OCI-LY1 (cell line): ENCODE measurements around the gene SERINC2.

ENCODE experiments used
- H2AFZ ChIP-seq: fragments of 200-600 bp; sonication (generic), shearing (Covaris generic); 2 replicates; pipeline ENCODE4 v1.6.0; 2014; ENCODE audit warnings: antibody characterized with exemption, mild to moderate bottlenecking, low read length
- H3F3A ChIP-seq: fragments of 200-600 bp; sonication (generic), shearing (Covaris generic); 2 replicates; pipeline ENCODE4 v1.6.0; 2014; ENCODE audit warnings: mild to moderate bottlenecking, antibody characterized with exemption, low read length, moderate library complexity; ENCODE audit not compliant: insufficient read depth
- H3K27ac ChIP-seq: fragments of 200-600 bp; sonication (generic); 2 replicates; pipeline ENCODE4 v1.5.1; 2014; ENCODE audit warnings: low read length, mixed run types, mild to moderate bottlenecking, low read depth; ENCODE audit not compliant: poor library complexity, severe bottlenecking
- H3K27me3 ChIP-seq: fragments of 200-600 bp; sonication (generic); 2 replicates; pipeline ENCODE4 v1.6.0; 2014; ENCODE audit warnings: antibody characterized with exemption, mild to moderate bottlenecking, low read length, moderate library complexity; ENCODE audit not compliant: insufficient read depth
- H3K36me3 ChIP-seq: fragments of 200-600 bp; sonication (generic); 2 replicates; pipeline ENCODE4 v1.6.1; 2014; ENCODE audit warnings: mild to moderate bottlenecking, antibody characterized with exemption, low read length, moderate library complexity, mixed read lengths; ENCODE audit not compliant: insufficient read depth
- H3K4me1 ChIP-seq: fragments of 200-600 bp; sonication (generic); 2 replicates; pipeline ENCODE4 v1.5.1; 2014; ENCODE audit warnings: mild to moderate bottlenecking, low read length, moderate library complexity; ENCODE audit not compliant: insufficient read depth, severe bottlenecking
- H3K4me2 ChIP-seq: fragments of 200-600 bp; sonication (generic), shearing (Covaris generic); 2 replicates; pipeline ENCODE4 v1.6.1; 2014; ENCODE audit warnings: low read length
- H3K4me3 ChIP-seq: fragments of 200-600 bp; sonication (generic); 2 replicates; pipeline ENCODE4 v1.5.1; 2014; ENCODE audit warnings: low read length, low read depth, mild to moderate bottlenecking, mixed read lengths; ENCODE audit not compliant: poor library complexity, severe bottlenecking
- H3K79me2 ChIP-seq: fragments of 200-600 bp; shearing (Covaris generic); 2 replicates; pipeline ENCODE4 v1.6.1; 2016; ENCODE audit warnings: mixed run types, low read length, mixed read lengths; ENCODE audit not compliant: insufficient read depth
- H3K9ac ChIP-seq: fragments of 200-600 bp; sonication (generic), shearing (Covaris generic); 2 replicates; pipeline ENCODE4 v1.6.1; 2014; ENCODE audit warnings: mild to moderate bottlenecking, low read length, mixed read lengths
- H3K9me2 ChIP-seq: fragments of 200-600 bp; sonication (generic), shearing (Covaris generic); 2 replicates; pipeline ENCODE4 v1.6.1; 2014; ENCODE audit warnings: low read depth, mild to moderate bottlenecking, low read length, mixed read lengths
- H3K9me3 ChIP-seq: fragments of 200-600 bp; shearing (Covaris generic); 2 replicates; pipeline ENCODE4 v1.6.1; 2014; ENCODE audit warnings: low read length, mixed read lengths
- H4K20me1 ChIP-seq: fragments of 200-600 bp; sonication (generic), shearing (Covaris generic); 2 replicates; pipeline ENCODE4 v1.6.0; 2016; ENCODE audit warnings: mild to moderate bottlenecking, low read length; ENCODE audit not compliant: insufficient read depth
- CTCF ChIP-seq: fragments of 200-600 bp; sonication (generic), shearing (Covaris generic); IDR thresholded peaks from 2 replicates; pipeline ENCODE4 v1.5.1; 2017; ENCODE audit warnings: mild to moderate bottlenecking, antibody characterized with exemption, low read length, moderate library complexity, mixed read lengths
- EZH2 ChIP-seq: fragments of 200-600 bp; sonication (generic), shearing (Covaris generic); IDR thresholded peaks from 2 replicates; pipeline ENCODE4 v1.8.0; 2017; ENCODE audit warnings: borderline replicate concordance, mixed run types, mild to moderate bottlenecking, antibody characterized with exemption, low read length, moderate library complexity, mixed read lengths

SERINC2 gene

GRCh38 chr1:31408788-31409318 lies 4.2 kb upstream of the SERINC2 start:
- Histone ChIP-seq H3K79me2 (no peaks in the 10 kb centered on the region), H3K4me2 (no peak overlapping the region), H3K4me3 (no peak overlapping the region), H3K27me3 (0 out of 2 replicates have a peak, but pooled peaks cover 5% of the 10 kb centered on the region), H3K27ac (no peak overlapping the region), H3K9ac (no peak overlapping the region), H3K9me3 (no peaks in the 10 kb centered on the region), H3K36me3 (no peaks in the 10 kb centered on the region), H3F3A (no peaks in the 10 kb centered on the region), H3K9me2 (no peaks in the 10 kb centered on the region), H3K4me1 (peaks cover 7% of the 10 kb centered on the region), H2AFZ (no peak overlapping the region), H4K20me1 (no peaks in the 10 kb centered on the region)
- TF ChIP-seq EZH2 (no peak), CTCF (no peak)

GRCh38 chr1:31409946-31410858 lies 2.8 kb upstream of the SERINC2 start:
- H3K36me3 ChIP-seq, result no peaks in the 10 kb centered on the region
- H3F3A ChIP-seq, result no peaks in the 10 kb centered on the region
- peaks cover 8% of the 10 kb centered on the region for H3K4me1 ChIP-seq
- no peak overlapping the region for H3K4me3 ChIP-seq
- no peaks in the 10 kb centered on the region for H4K20me1 ChIP-seq
- peaks cover 5% of the 10 kb centered on the region; the same call in 1 of the 2 replicates for H3K27me3 ChIP-seq
- no peak overlapping the region for H3K4me2 ChIP-seq
- no peaks in the 10 kb centered on the region for H3K9me2 ChIP-seq
- TF ChIP-seq EZH2 (no peak), CTCF (no peak)
- no peak overlapping the region for H3K9ac ChIP-seq
- no peak overlapping the region for H3K27ac ChIP-seq
- no peaks in the 10 kb centered on the region for H3K9me3 ChIP-seq
- no peak overlapping the region for H2AFZ ChIP-seq
- H3K79me2 ChIP-seq, result no peaks in the 10 kb centered on the region

GRCh38 chr1:31410871-31411270 lies 2.1 kb upstream of the SERINC2 start:
- no peaks in the 10 kb centered on the region for H3F3A ChIP-seq
- no peak overlapping the region for H3K27ac ChIP-seq
- no peak for TF ChIP-seq CTCF
- TF ChIP-seq EZH2, result no peak
- H3K4me2 ChIP-seq, result no peak overlapping the region
- H3K9me3 ChIP-seq, result no peaks in the 10 kb centered on the region
- no peak overlapping the region for H2AFZ ChIP-seq
- no peak overlapping the region for H3K4me3 ChIP-seq
- peaks cover 9% of the 10 kb centered on the region for H3K27me3 ChIP-seq
- no peaks in the 10 kb centered on the region for H3K9me2 ChIP-seq
- no peaks in the 10 kb centered on the region for H4K20me1 ChIP-seq
- H3K4me1 ChIP-seq, result peaks cover 8% of the 10 kb centered on the region
- H3K9ac ChIP-seq, result no peak overlapping the region
- no peaks in the 10 kb centered on the region for H3K36me3 ChIP-seq
- no peaks in the 10 kb centered on the region for H3K79me2 ChIP-seq
